NCI-H526 treated with DMSO at 0.1 percent for 48 hours (cell line): ENCODE measurements around the gene DNAJC3.
"Not testable (repeated sequence)": the region's sequence is repeated elsewhere in the genome, so short reads cannot be mapped to it uniquely, and the experiment has no call there.

Experiments used
- DNase-seq: peaks from one replicate; lab custom pipeline; 2025; lab: John Stamatoyannopoulos, UW

The DNAJC3 gene

GRCh38 chr13:95781016-95781415, 104.1 kb downstream of the DNAJC3 start:
- no peak for DNase-seq

- not testable (repeated sequence) for DNase-seq
Observed at GRCh38 chr13:95781940-95782339, 105.0 kb downstream of the DNAJC3 start.

- DNase-seq = no peak
Observed at GRCh38 chr13:95783747-95784146, 106.8 kb downstream of the DNAJC3 start.

- DNase-seq = no peak
Observed at GRCh38 chr13:95784161-95784899, 107.4 kb downstream of the DNAJC3 start.

- DNase-seq = no peak
Observed at GRCh38 chr13:95784900-95785290, 108.0 kb downstream of the DNAJC3 start.

- no peak for DNase-seq
Observed at GRCh38 chr13:95787356-95788099, 110.6 kb downstream of the DNAJC3 start.

- no peak for DNase-seq
Observed at GRCh38 chr13:95788100-95788463, 111.1 kb downstream of the DNAJC3 start.

- not testable (repeated sequence) for DNase-seq
Observed at GRCh38 chr13:95789315-95789714, 112.4 kb downstream of the DNAJC3 start.

- no peak for DNase-seq
Observed at GRCh38 chr13:95791084-95791722, 114.3 kb downstream of the DNAJC3 start.

GRCh38 chr13:95793018-95793555, 116.1 kb downstream of the DNAJC3 start:
- no peak for DNase-seq

GRCh38 chr13:95793781-95794180, 116.8 kb downstream of the DNAJC3 start:
- no peak for DNase-seq

- DNase-seq = peak; percentile 39
Observed at GRCh38 chr13:95797016-95797415, 120.1 kb downstream of the DNAJC3 start.

GRCh38 chr13:95800436-95800835, 123.5 kb downstream of the DNAJC3 start:
- DNase-seq = no peak

- no peak for DNase-seq
Observed at GRCh38 chr13:95801825-95802224, 124.9 kb downstream of the DNAJC3 start.

- no peak for DNase-seq
Observed at GRCh38 chr13:95805921-95806320, 129.0 kb downstream of the DNAJC3 start.

- no peak for DNase-seq
Observed at GRCh38 chr13:95809429-95809828, 132.5 kb downstream of the DNAJC3 start.

- DNase-seq = no peak
Observed at GRCh38 chr13:95813139-95813538, 136.2 kb downstream of the DNAJC3 start.

GRCh38 chr13:95814495-95814894, 137.6 kb downstream of the DNAJC3 start:
- no peak for DNase-seq

GRCh38 chr13:95822303-95822702, 145.4 kb downstream of the DNAJC3 start:
- DNase-seq = no peak

- DNase-seq = no peak
Observed at GRCh38 chr13:95833126-95833525, 156.2 kb downstream of the DNAJC3 start.

- no peak for DNase-seq
Observed at GRCh38 chr13:95833719-95834118, 156.8 kb downstream of the DNAJC3 start.

- peak; percentile 45 for DNase-seq
Observed at GRCh38 chr13:95834134-95834765, 157.3 kb downstream of the DNAJC3 start.
